SK-N-SH treated with all-trans-retinoic acid at 6 μM for 48 hours (cell line): ENCODE data around the gene CD8B2.

Experiments
- CREB5 ChIP-seq: fragments of 250-450 bp; sonication (Bioruptor Pico); IDR thresholded peaks from 2 replicates; pipeline ENCODE4 v1.5.1; 2020; ENCODE audit warnings: low read depth, mild to moderate bottlenecking, moderate library complexity
- CSRNP3 ChIP-seq: fragments of 250-450 bp; sonication (Bioruptor Pico); IDR thresholded peaks from 2 replicates; pipeline ENCODE4 v1.5.1; 2021; ENCODE audit warnings: mild to moderate bottlenecking, moderate library complexity
- PATZ1 ChIP-seq: fragments of 250-450 bp; sonication (Bioruptor Pico); IDR thresholded peaks from 2 replicates; pipeline ENCODE4 v1.8.0; 2020; ENCODE audit warnings: mild to moderate bottlenecking, moderate library complexity, borderline replicate concordance
- POU6F1 ChIP-seq: fragments of 250-450 bp; sonication (Bioruptor Pico); IDR thresholded peaks from 2 replicates; pipeline ENCODE4 v1.8.0; 2021; ENCODE audit warnings: low read depth, mild to moderate bottlenecking, moderate library complexity, borderline replicate concordance
- PPARA ChIP-seq: fragments of 250-450 bp; sonication (Bioruptor Pico); IDR thresholded peaks from 2 replicates; pipeline ENCODE4 v1.5.0; 2020; ENCODE audit warnings: mild to moderate bottlenecking, borderline replicate concordance
- RARB ChIP-seq: fragments of 250-450 bp; sonication (Bioruptor Pico); IDR thresholded peaks from 2 replicates; pipeline ENCODE4 v1.8.0; 2021; ENCODE audit warnings: mild to moderate bottlenecking, moderate library complexity
- SNAI2 ChIP-seq: fragments of 250-450 bp; sonication (Bioruptor Pico); IDR thresholded peaks from 2 replicates; pipeline ENCODE4 v1.5.0; 2020; ENCODE audit warnings: mild to moderate bottlenecking, moderate library complexity
- TOX ChIP-seq: fragments of 250-450 bp; sonication (Bioruptor Pico); IDR thresholded peaks from 2 replicates; pipeline ENCODE4 v1.8.0; 2021; ENCODE audit warnings: mild to moderate bottlenecking, moderate library complexity, borderline replicate concordance
- TSHZ2 ChIP-seq: fragments of 250-450 bp; sonication (Bioruptor Pico); IDR thresholded peaks from 2 replicates; pipeline ENCODE4 v1.5.0; 2020; ENCODE audit warnings: mild to moderate bottlenecking, moderate library complexity
- ZFP3 ChIP-seq: fragments of 250-450 bp; sonication (Bioruptor Pico); IDR thresholded peaks from 2 replicates; pipeline ENCODE4 v1.5.0; 2020; ENCODE audit warnings: mild to moderate bottlenecking, moderate library complexity
- ZNF70 ChIP-seq: fragments of 450-650 bp; formaldehyde crosslinking; IDR thresholded peaks from 2 replicates; pipeline ENCODE4 v1.5.0; 2020; ENCODE audit warnings: mild to moderate bottlenecking, moderate library complexity

GRCh38 chr2:106546391-106546990, 59.3 kb downstream of the CD8B2 start:
- TF ChIP-seq ZFP3, result no peak
- no peak for TF ChIP-seq CSRNP3 (CRISPR knock-in tag)
- TF ChIP-seq PATZ1 (CRISPR knock-in tag), result no peak
- no peak for TF ChIP-seq SNAI2 (CRISPR knock-in tag)
- TF ChIP-seq RARB (CRISPR knock-in tag), result no peak
- no peak for TF ChIP-seq CREB5 (CRISPR knock-in tag)
- no peak for TF ChIP-seq ZNF70 (CRISPR knock-in tag)
- no peak for TF ChIP-seq TSHZ2
- TF ChIP-seq POU6F1 (CRISPR knock-in tag), result no peak
- TF ChIP-seq PPARA (CRISPR knock-in tag), result no peak
- TF ChIP-seq TOX (CRISPR knock-in tag), result no peak
